Osteoblast (primary cell): ENCODE measurements around the gene SLC23A3. TPM values are rescaled to one million over a fixed set of nuclear protein-coding genes. Genes with fewer than 3 reads are reported as not detected.

Source experiments
- DNase-seq: peaks from one replicate; pipeline ENCODE4 v3.0.0; 2011; ENCODE audit warnings: low spot score, mixed read lengths; ENCODE audit not compliant: insufficient read length; ENCODE audit errors: missing footprints
- H2AFZ ChIP-seq: 2 replicates; pipeline ENCODE4 v1.6.0; 2011; ENCODE audit warnings: mild to moderate bottlenecking, low read length
- H3K27ac ChIP-seq: 2 replicates; pipeline ENCODE4 v1.5.1; 2011; ENCODE audit warnings: mild to moderate bottlenecking, low read depth, low read length, moderate library complexity
- H3K27me3 ChIP-seq: 2 replicates; pipeline ENCODE4 v1.6.0; 2012; ENCODE audit warnings: mild to moderate bottlenecking, control low read depth, inconsistent platforms, low read length, moderate library complexity; ENCODE audit not compliant: insufficient read depth
- H3K36me3 ChIP-seq: 2 replicates; pipeline ENCODE4 v1.5.1; 2011; ENCODE audit warnings: mild to moderate bottlenecking, low read length, control low read depth, moderate library complexity; ENCODE audit not compliant: insufficient read depth
- H3K4me1 ChIP-seq: 2 replicates; pipeline ENCODE4 v1.5.1; 2011; ENCODE audit warnings: mild to moderate bottlenecking, low read length, control low read depth, moderate library complexity; ENCODE audit not compliant: insufficient read depth
- H3K4me2 ChIP-seq: 2 replicates; pipeline ENCODE4 v1.6.0; 2011; ENCODE audit warnings: mild to moderate bottlenecking, low read length; ENCODE audit not compliant: insufficient read depth
- H3K4me3 ChIP-seq: fragments of 200-600 bp; sonication (generic); 3 replicates; pipeline ENCODE4 v1.5.1; 2012; ENCODE audit warnings: mild to moderate bottlenecking, low read length, inconsistent platforms; ENCODE audit not compliant: insufficient read depth
- H3K79me2 ChIP-seq: 2 replicates; pipeline ENCODE4 v1.6.0; 2012; ENCODE audit warnings: mild to moderate bottlenecking, low read length, control low read depth, inconsistent platforms; ENCODE audit not compliant: insufficient read depth
- H3K9me3 ChIP-seq: 2 replicates; pipeline ENCODE4 v1.5.1; 2011; ENCODE audit warnings: low read depth, low read length, control low read depth
- H4K20me1 ChIP-seq: 2 replicates; pipeline ENCODE4 v1.6.0; 2012; ENCODE audit warnings: mild to moderate bottlenecking, low read length, control low read depth; ENCODE audit not compliant: insufficient read depth
- CTCF ChIP-seq: IDR thresholded peaks from 2 replicates; pipeline ENCODE4 v1.5.1; 2011; ENCODE audit warnings: mild to moderate bottlenecking, low read depth, low read length, moderate library complexity; ENCODE audit errors: extremely low read depth
- total RNA-seq: library from RNA; depleted of rRNA; stranded (reverse); fragments of >200 nt; gene quantifications from 2 replicates; pipeline ENCODE4 v1.2.3, GENCODE V29; 2012

Gene SLC23A3
- total RNA-seq, 1 donor: 1.4 TPM

DNA sequence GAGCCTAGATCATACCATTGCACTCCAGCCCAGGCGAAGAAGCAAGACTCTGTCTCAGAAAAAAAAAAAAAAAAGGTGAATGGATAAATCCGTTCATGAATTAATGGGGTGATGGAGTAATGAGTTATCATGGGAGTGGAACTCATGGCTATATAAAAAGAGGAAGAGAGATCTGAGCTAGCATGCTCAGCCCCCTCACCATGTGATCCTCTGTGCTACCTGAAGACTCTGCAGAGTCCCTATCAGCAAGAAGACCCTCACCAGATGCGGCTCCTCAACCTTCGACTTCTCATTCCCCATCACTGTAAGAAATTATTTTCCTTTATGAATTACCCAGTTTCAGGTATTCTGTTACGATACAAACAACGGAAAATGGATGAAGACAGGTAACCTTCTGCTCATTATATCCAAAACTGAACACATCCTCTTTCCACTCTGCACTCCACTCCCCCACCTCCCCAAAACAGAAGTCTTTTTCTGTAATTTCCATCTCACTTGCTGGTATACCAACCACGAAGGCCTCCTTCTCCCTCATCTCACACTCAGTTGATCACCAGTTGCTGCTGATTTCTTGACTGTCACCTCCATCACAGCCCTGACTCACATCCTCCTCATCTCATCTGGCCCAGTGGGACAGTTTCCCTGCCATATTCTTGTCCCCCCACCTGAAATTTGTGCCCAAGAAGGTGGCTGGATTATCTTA lies 17.1 kb upstream of the SLC23A3 start:
- H2AFZ ChIP-seq: no peak overlapping the region
- H3K79me2 ChIP-seq: peaks cover 2% of the 10 kb centered on the region
- DNase-seq: no peak
- H4K20me1 ChIP-seq: peaks cover 5% of the 10 kb centered on the region
- H3K36me3 ChIP-seq: peaks cover 26% of the 10 kb centered on the region
- no peaks in the 10 kb centered on the region for H3K27me3 ChIP-seq
- TF ChIP-seq CTCF: no peak
- H3K4me2 ChIP-seq: no peak overlapping the region
- no peak overlapping the region for H3K27ac ChIP-seq
- H3K9me3 ChIP-seq: no peaks in the 10 kb centered on the region
- H3K4me3 ChIP-seq: no peak overlapping the region
- H3K4me1 ChIP-seq: no peaks in the 10 kb centered on the region

DNA sequence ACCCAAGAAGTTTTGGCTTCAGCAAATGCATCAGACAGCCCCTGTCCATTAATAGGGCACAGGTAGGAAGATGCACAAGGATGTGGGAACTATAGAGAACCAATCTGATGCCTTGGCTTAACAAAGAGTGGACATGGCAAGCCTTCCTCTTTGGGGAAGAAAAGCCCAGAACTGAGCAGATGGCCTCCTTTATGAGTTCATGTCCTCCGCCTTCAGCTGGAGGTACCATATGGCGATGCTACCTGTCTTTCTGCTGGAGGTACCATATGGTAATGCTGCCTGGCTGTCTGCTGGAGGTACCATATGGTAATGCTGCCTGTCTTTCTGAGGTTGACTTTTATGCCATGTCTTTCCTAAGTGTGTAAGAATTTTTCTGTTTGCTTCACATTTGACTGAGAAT lies 14.3 kb upstream of the SLC23A3 start:
- Histone ChIP-seq H3K4me1 (peaks cover 5% of the 10 kb centered on the region), H3K79me2 (peaks cover 23% of the 10 kb centered on the region), H3K27ac (no peak overlapping the region), H3K36me3 (peaks cover 49% of the 10 kb centered on the region), H3K4me3 (no peak overlapping the region), H3K9me3 (no peaks in the 10 kb centered on the region), H3K27me3 (no peaks in the 10 kb centered on the region), H2AFZ (no peak overlapping the region), H4K20me1 (peaks cover 10% of the 10 kb centered on the region), H3K4me2 (no peak overlapping the region)
- no peak for DNase-seq
- TF ChIP-seq CTCF: no peak

GRCh38 chr2:219183151-219183772 lies 13.4 kb upstream of the SLC23A3 start:
- H3K79me2 ChIP-seq: peaks cover 31% of the 10 kb centered on the region
- H4K20me1 ChIP-seq: peaks cover 14% of the 10 kb centered on the region
- no peak overlapping the region for H3K27ac ChIP-seq
- H2AFZ ChIP-seq: no peak overlapping the region
- H3K4me1 ChIP-seq: peaks cover 10% of the 10 kb centered on the region
- DNase-seq: no peak
- no peak overlapping the region for H3K4me3 ChIP-seq
- peaks cover 49% of the 10 kb centered on the region for H3K36me3 ChIP-seq
- H3K9me3 ChIP-seq: no peaks in the 10 kb centered on the region
- H3K4me2 ChIP-seq: no peak overlapping the region
- TF ChIP-seq CTCF: no peak
- no peaks in the 10 kb centered on the region for H3K27me3 ChIP-seq

DNA sequence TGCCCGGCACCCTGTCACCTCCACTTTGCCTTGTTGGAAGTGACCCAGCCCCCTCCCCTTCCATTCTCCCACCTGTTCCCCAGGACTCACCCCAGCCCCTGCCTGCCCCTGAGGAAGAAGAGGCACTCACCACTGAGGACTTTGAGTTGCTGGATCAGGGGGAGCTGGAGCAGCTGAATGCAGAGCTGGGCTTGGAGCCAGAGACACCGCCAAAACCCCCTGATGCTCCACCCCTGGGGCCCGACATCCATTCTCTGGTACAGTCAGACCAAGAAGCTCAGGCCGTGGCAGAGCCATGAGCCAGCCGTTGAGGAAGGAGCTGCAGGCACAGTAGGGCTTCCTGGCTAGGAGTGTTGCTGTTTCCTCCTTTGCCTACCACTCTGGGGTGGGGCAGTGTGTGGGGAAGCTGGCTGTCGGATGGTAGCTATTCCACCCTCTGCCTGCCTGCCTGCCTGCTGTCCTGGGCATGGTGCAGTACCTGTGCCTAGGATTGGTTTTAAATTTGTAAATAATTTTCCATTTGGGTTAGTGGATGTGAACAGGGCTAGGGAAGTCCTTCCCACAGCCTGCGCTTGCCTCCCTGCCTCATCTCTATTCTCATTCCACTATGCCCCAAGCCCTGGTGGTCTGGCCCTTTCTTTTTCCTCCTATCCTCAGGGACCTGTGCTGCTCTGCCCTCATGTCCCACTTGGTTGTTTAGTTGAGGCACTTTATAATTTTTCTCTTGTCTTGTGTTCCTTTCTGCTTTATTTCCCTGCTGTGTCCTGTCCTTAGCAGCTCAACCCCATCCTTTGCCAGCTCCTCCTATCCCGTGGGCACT lies 12.7 kb upstream of the SLC23A3 start:
- H3K27ac ChIP-seq: no peak overlapping the region
- no peaks in the 10 kb centered on the region for H3K9me3 ChIP-seq
- DNase-seq: no peak
- peaks cover 12% of the 10 kb centered on the region for H3K4me1 ChIP-seq
- TF ChIP-seq CTCF: no peak
- H3K4me3 ChIP-seq: no peak overlapping the region
- H3K36me3 ChIP-seq: peaks cover 49% of the 10 kb centered on the region
- no peaks in the 10 kb centered on the region for H3K27me3 ChIP-seq
- H3K79me2 ChIP-seq: peaks cover 32% of the 10 kb centered on the region
- no peak overlapping the region for H2AFZ ChIP-seq
- H4K20me1 ChIP-seq: peaks cover 14% of the 10 kb centered on the region
- no peak overlapping the region for H3K4me2 ChIP-seq
